Activated CD8-positive, alpha-beta memory T cell treated with anti-CD3 and anti-CD28 coated beads, Interleukin-2, amount 50 U/mL, for 1 hour (primary cell): ENCODE data around the gene SART3.
"Not testable (repeated sequence)": the region's sequence is repeated elsewhere in the genome, so short reads cannot be mapped to it uniquely, and the experiment has no call there.

Experiments used
- DNase-seq: peaks from one replicate; pipeline ENCODE4 v3.0.0-alpha.2; 2020; ENCODE audit errors: extremely low read depth

The SART3 gene

DNA sequence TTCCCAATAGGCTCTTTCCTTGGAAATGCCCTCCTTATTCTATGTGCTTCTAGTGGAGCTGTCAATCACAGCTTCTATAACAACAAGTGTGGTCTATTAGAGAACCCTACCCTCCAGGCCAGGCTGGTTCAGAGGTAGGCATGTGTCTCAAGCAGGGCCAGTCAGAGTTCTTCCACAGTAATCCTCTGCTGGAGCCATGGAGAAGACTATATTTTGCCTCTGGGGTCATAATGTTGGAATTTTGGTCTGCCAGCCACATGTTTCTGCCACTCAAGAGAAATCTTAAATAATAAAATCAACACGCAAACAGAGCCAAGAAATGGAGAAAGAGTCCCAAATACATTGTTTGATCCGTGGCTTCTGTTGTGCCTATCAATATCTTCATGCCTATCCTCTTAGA, 69.7 kb downstream of the SART3 start:
- DNase-seq: no peak

- DNase-seq: not testable (repeated sequence)
Observed at GRCh38 chr12:108487029-108487428, 73.9 kb downstream of the SART3 start.

- DNase-seq: not testable (repeated sequence)
Observed at GRCh38 chr12:108485371-108485770, 75.6 kb downstream of the SART3 start.

DNA sequence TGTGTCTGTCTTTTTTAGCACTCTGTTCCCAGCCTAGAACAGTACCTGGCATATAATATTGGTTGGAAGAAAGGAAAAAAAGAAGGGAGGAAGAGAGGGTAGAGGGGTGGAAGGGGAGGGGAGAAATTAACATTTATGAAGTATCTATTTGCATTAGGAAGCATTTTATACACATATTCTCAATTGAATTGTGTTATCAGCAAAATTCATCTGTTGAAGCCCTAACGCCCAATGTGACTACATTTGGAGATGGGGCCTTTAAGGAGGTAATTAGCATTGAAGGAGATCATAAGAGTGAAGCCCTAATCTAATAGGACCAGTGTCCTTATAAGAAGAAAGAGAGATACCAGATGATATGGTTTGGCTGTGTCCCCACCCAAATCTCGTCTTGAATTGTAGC, 76.1 kb downstream of the SART3 start:
- no peak for DNase-seq

- DNase-seq: no peak
Observed at GRCh38 chr12:108484431-108484830, 76.5 kb downstream of the SART3 start.

- no peak for DNase-seq
Observed at GRCh38 chr12:108483213-108484059, 77.5 kb downstream of the SART3 start.

DNA sequence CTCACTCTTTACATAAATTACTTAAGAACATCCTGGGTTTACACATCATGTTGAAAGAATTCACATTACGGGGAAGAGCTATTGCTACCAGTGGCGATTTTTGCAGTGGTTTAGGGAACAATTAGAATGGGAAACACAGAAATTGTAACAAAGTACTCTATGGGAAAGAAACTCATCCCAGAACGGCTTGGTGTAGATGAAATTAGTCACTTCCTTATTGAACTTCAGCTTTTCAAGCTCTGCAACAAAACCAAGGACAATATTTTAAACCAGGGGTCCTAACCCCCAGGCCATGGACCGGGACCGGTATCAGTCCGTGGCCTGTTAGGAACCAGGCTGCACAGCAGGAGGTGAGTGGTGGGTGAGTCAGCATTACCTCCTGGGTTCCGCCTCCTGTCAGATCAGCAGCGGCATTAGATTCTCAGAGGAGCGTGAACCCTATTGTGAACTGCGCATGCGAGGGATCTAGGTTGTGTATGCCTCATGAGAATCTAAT, 78.2 kb downstream of the SART3 start:
- no peak for DNase-seq

- DNase-seq: no peak
Observed at GRCh38 chr12:108479364-108480070, 81.5 kb downstream of the SART3 start.

DNA sequence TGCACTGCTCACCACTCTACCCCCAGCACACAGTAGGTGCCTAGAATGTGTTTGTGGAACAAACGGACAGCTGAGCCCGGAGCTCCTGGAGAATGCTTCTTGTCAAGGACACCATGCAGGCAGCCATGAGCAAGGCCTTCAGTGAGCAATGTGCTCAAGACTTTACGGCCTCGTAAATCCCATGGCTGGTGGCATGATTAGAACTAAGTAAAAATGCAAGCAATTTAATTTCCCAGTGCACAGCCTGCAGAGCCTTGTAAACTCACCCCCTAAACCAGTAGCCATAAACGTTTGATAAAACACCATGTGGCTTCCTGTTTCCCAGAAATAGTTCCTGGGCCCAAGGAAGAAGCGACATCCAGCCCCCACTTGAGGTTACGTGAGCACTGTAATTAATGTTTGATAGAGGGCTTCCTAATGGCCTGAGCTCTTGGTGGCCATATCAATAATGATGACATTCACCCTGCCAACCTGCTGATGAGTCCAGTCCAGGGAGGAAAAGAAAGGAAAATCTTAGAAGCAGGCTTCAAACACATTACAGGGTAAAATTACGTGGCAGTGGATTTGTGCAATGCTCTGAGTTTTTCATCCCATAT, 82.3 kb downstream of the SART3 start:
- no peak for DNase-seq

- no peak for DNase-seq
Observed at GRCh38 chr12:108477881-108478259, 83.1 kb downstream of the SART3 start.

- DNase-seq: no peak
Observed at GRCh38 chr12:108477055-108477880, 83.7 kb downstream of the SART3 start.

DNA sequence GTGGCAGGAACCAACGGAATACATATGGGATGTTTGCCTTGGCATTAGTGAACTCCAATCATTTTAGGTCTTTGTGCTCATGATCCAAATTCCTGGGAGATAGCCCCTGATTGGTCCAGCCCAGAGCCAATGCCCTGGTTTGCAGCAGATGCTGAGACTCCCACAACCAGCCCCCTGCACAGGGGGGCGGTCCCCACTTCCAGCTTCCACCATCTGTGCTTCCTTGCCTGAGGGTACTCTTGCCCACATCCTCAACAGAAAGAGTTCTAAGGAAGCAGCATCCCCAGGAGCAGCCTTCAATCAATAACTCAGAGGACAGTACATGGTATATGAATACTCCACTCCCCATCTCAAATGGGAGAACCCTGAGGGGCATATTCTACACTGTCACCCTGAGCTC, 85.6 kb downstream of the SART3 start:
- no peak for DNase-seq

DNA sequence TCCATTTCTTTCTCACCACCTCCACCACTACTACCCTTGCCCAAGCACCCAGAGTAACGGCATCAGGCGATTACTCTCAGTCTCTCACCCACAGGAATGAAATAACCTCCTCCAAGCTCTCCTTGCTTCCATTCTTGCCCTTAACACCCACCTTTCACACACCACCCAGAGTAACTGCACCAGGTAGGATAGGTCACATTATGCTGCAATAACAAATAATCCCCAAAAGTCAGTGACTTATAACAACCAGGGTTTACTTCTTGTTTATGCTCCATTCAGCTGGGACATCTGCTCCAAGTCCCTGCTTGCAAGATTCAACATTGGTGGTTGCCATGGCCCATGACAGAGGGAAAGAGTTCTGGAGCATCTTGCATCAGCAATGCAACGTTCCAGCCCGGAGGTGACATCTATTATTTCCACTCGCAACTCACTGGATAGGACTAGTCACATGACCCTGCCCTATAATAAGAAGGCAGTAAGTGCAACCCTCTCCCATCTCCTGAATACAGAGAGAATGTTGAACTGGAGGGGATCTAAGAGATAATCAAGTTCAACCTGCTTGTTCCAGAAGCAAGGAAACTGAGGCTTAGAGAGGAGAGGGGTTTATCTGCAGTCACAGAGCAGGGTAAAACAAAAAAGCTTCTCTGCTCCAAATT, 87.4 kb downstream of the SART3 start:
- no peak for DNase-seq
